SHP77 (cell line): Measurements from ENCODE around the gene GEMIN7.

Experiments
- DNase-seq, 2 experiments: peaks; one replicate each; lab custom pipeline; 2025; lab: John Stamatoyannopoulos, UW

The GEMIN7 gene, protein sequence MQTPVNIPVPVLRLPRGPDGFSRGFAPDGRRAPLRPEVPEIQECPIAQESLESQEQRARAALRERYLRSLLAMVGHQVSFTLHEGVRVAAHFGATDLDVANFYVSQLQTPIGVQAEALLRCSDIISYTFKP

GRCh38 chr19:45079063-45079910 is at the start of gene GEMIN7:
GEMIN7 (plus strand) TSS chr19:45079260; CDS start chr19:45090115, 10,855 bp downstream.
- peak; percentile 38 to 61 for DNase-seq

DNA sequence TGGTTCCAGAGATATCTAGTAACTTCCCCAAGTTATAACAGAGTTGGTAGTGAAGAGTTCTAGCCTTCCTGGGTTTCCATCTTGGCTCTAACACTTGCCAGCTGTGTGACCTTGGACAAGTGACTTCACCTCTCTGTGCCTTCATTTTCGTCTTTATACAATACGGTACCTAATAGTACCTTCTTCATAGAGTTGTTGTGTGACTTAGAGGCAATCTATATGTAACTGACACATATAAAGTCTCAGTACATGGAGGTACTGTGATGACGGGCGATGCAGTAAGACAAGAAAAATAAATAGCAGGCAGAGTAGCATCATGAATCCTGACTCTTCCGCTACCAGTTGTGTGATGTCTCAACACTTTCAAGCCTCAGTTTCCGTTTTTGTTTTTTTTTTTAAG is 48.2 kb upstream of the GEMIN7 start:
- DNase-seq, result no peak

DNA sequence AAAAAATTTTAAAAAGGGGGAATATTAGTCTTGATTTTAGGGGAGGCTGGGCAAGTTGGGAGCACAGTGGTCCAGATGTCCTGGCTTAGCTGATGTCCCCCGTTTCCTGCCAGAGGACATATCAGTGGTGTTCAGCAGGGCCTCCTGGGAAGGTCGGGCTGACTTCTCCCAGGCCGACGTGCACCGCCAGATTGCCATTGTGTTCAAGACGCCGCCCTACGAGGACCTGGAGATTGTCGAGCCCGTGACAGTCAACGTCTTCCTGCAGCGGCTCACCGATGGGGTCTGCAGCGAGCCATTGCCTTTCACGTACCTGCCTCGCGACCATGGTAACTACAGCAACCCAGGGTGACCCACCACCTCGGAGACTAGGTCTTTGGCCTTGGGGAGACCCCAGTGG is 46.6 kb upstream of the GEMIN7 start:
- DNase-seq, result no peak

DNA sequence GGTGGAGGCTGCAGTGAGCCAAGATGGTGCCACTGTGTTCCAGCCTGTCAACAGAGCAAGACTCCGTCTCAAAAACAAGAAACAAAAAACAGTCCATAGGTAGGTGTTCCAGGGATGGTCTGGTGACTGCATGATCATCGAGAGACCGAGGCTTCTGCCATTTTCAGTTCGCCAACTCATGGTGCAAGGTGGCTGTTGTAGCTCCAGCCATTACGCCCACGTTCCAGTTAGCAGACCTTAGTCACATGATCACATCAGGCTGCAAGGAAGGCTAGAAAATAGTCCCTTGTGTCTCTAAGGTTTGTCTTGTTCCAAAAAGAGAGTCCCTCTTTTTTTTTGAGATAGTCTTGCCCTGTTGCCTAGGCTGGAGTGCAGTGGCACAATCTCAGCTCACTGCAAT is 43.3 kb upstream of the GEMIN7 start:
- DNase-seq, result no peak

GRCh38 chr19:45037393-45038169 is 41.5 kb upstream of the GEMIN7 start:
- no peak for DNase-seq

GRCh38 chr19:45038931-45039893 is 39.8 kb upstream of the GEMIN7 start, which contains the start of gene CLASRP:
CLASRP (plus strand) TSS chr19:45039045; CDS start chr19:45040213, 1,168 bp downstream.
- peak; percentile 73 to 81 for DNase-seq

- no peak for DNase-seq
Measured at GRCh38 chr19:45040059-45040771, 38.8 kb upstream of the GEMIN7 start.

DNA sequence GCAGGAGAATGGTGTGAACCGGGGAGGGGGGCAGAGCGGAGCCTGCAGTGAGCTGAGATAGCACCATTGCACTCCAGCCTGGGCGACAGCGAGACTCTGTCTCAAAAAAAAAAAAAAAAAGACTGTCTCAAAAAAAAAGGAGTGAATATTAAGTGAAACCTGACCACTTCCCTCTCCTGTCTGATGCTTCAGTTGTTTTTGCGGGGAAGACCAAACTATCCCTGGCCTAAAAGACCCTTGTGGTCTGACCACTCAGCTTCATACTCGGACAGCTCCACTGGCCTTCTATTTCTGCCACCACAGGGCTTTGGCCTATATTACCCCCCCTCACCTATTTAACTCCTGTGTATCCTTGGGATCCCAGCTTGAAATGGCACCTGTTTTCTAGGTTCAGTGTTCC is 37.9 kb upstream of the GEMIN7 start:
- DNase-seq, result no peak

GRCh38 chr19:45045671-45046353 is 33.2 kb upstream of the GEMIN7 start:
- peak in 1 of 2 experiments; percentile 21 for DNase-seq

DNA sequence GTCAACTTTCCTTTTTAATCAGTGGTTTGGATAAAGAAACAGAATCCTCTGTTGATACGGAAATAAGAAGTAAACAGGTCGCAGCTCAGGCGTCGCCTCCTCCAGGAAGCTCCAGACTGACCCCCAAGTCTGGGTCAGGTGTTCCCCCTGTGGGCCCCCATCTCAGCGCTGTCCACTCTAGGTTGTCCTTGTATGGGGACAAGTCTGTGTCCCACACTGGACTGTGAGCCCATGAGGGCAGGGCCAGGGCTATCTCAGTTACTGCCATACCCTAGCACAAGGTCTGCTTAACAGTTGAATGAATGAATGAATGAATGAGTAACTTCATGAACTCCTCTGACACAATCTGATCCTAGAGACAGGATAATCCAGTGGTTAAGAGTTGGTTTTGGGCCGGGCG is 32.7 kb upstream of the GEMIN7 start:
- no peak for DNase-seq

GRCh38 chr19:45047188-45047797 is 31.8 kb upstream of the GEMIN7 start:
- DNase-seq, result no peak

- DNase-seq, result no peak
Measured at GRCh38 chr19:45049073-45049736, 29.9 kb upstream of the GEMIN7 start.

- no peak for DNase-seq
Measured at GRCh38 chr19:45050036-45050435, 29.0 kb upstream of the GEMIN7 start.

GRCh38 chr19:45051929-45052579 is 27.0 kb upstream of the GEMIN7 start:
- DNase-seq, result no peak

GRCh38 chr19:45056831-45057230 is 22.2 kb upstream of the GEMIN7 start:
- DNase-seq, result no peak

GRCh38 chr19:45057444-45057843 is 21.6 kb upstream of the GEMIN7 start:
- DNase-seq, result no peak

DNA sequence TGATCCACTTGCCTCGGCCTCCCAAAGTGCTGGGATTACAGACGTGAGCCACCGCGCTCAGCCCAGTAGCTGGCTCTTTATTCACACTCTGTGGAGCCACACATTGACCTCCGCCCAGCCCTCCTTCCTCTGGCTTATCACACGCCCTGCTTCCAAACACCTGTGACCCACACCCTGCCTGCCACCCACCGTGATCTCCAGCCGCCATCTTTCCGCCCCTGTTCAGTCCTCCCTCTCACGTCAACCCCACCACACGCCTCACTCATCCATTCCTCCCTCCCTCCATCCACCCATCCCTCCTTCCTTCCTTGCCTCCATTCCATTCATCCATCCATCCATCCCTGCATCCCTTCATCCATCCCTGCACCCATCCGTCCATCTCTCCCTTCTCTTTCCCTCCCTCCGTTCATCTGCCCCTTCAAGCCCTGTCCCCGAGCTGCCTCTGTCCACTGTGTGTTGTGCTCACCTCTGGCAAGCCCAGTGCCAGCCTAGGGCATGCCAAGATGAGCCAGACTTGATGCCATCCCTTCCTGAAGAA is 20.4 kb upstream of the GEMIN7 start:
- no peak for DNase-seq

- DNase-seq, result peak; percentile 63 to 68
Measured at GRCh38 chr19:45059258-45059965, 19.6 kb upstream of the GEMIN7 start.
